WTC11 (cell line): ENCODE results near the gene ST6GALNAC3.

Experiments
- CTCF ChIP-seq: fragments of 200-600 bp; IDR thresholded peaks from 2 replicates; pipeline ENCODE4 v1.8.0; 2022; ENCODE audit warnings: antibody characterized with exemption
- NFE2L1 ChIP-seq: sonication (generic); formaldehyde crosslinking; IDR thresholded peaks from 2 replicates; pipeline ENCODE4 v1.8.1; 2023; ENCODE audit warnings: missing genetic modification reagents
- STAT6 ChIP-seq: sonication (generic); formaldehyde crosslinking; conservative IDR thresholded peaks from 2 replicates; pipeline ENCODE4 v1.8.1; 2023; ENCODE audit warnings: mild to moderate bottlenecking, low read depth, missing genetic modification reagents, moderate library complexity
- USF2 ChIP-seq: sonication (generic); formaldehyde crosslinking; IDR thresholded peaks from 2 replicates; pipeline ENCODE4 v1.8.1; 2023; ENCODE audit warnings: mild to moderate bottlenecking, missing genetic modification reagents, moderate library complexity
- ZNF281 ChIP-seq: sonication (generic); formaldehyde crosslinking; IDR thresholded peaks from 2 replicates; pipeline ENCODE4 v1.8.0; 2023; ENCODE audit warnings: mild to moderate bottlenecking, missing genetic modification reagents
- ZNF317 ChIP-seq: sonication (generic); formaldehyde crosslinking; IDR thresholded peaks from 2 replicates; pipeline ENCODE4 v1.8.1; 2023; ENCODE audit warnings: low read depth, mild to moderate bottlenecking, moderate library complexity, missing genetic modification reagents, borderline replicate concordance

GRCh38 chr1:76257823-76258222, 183.3 kb downstream of the ST6GALNAC3 start:
- TF ChIP-seq ZNF317 (CRISPR knock-in tag) = no peak
- no peak for TF ChIP-seq CTCF
- no peak for TF ChIP-seq STAT6 (CRISPR knock-in tag)
- no peak for TF ChIP-seq NFE2L1 (CRISPR knock-in tag)
- no peak for TF ChIP-seq ZNF281 (CRISPR knock-in tag)
- TF ChIP-seq USF2 = no peak
